Brain microvascular endothelial cell (primary cell): ENCODE results near the gene MACROH2A1.

Experiments used
- DNase-seq: peaks from one replicate; pipeline ENCODE4 v3.0.0-alpha.2; 2020
- H3K27ac ChIP-seq: fragments of 250-450 bp; sonication (Bioruptor Pico); 2 replicates; pipeline ENCODE4 v1.5.1; 2020; ENCODE audit warnings: mild to moderate bottlenecking, moderate library complexity
- H3K27me3 ChIP-seq: fragments of 250-450 bp; sonication (Bioruptor Pico); replicated peaks from 2 replicates; pipeline ENCODE4 v1.5.1; 2020; ENCODE audit warnings: mild to moderate bottlenecking
- H3K36me3 ChIP-seq: fragments of 250-450 bp; sonication (Bioruptor Pico); replicated peaks from 2 replicates; pipeline ENCODE4 v1.5.1; 2020; ENCODE audit warnings: mild to moderate bottlenecking
- H3K4me3 ChIP-seq: 2 replicates; pipeline ENCODE4 v1.5.1; 2011; ENCODE audit warnings: low read depth, mild to moderate bottlenecking, control low read depth, low read length, moderate library complexity
- in situ Hi-C: cut with HindIII; loops from 2 replicates; pipeline ENCODE4 v1.10.0; 2017; ENCODE audit warnings: low sequenced_read_pairs, low pct_ligation_motif_present
- TF ChIP-seq, protein P1 (sequence below): IDR thresholded peaks from 2 replicates; pipeline ENCODE4 v1.5.1; 2011; ENCODE audit warnings: low read depth, mild to moderate bottlenecking, moderate library complexity, low read length, control low read depth, inconsistent platforms; ENCODE audit errors: missing control alignments

The MACROH2A1 gene

DNA sequence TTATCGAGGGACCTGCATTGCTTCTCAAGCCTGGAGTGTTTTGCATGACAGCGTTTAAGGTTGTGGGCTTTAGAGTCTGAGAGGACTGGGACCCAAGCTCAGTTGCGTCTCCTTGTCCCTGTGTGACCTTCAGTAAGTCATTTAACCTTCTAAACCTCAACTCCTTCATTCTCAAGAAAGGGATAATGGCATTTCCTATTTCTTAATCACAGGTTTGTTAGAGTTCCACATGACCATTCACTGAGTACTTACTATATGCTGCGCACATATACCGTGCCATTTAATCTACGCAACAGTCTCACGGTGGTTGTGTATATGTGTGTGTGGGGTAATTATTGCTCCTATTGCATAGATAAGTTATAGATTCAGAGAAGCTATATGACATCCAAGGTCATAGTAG, 76.3 kb downstream of the MACROH2A1 start:
- Histone ChIP-seq H3K27me3 (no peaks in the 10 kb centered on the region), H3K4me3 (no peak overlapping the region), H3K36me3 (no peaks in the 10 kb centered on the region), H3K27ac (no peak overlapping the region)
- DNase-seq: no peak
- in situ Hi-C loops: no loop called here
- TF ChIP-seq, protein P1, sequence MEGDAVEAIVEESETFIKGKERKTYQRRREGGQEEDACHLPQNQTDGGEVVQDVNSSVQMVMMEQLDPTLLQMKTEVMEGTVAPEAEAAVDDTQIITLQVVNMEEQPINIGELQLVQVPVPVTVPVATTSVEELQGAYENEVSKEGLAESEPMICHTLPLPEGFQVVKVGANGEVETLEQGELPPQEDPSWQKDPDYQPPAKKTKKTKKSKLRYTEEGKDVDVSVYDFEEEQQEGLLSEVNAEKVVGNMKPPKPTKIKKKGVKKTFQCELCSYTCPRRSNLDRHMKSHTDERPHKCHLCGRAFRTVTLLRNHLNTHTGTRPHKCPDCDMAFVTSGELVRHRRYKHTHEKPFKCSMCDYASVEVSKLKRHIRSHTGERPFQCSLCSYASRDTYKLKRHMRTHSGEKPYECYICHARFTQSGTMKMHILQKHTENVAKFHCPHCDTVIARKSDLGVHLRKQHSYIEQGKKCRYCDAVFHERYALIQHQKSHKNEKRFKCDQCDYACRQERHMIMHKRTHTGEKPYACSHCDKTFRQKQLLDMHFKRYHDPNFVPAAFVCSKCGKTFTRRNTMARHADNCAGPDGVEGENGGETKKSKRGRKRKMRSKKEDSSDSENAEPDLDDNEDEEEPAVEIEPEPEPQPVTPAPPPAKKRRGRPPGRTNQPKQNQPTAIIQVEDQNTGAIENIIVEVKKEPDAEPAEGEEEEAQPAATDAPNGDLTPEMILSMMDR: no peak

DNA sequence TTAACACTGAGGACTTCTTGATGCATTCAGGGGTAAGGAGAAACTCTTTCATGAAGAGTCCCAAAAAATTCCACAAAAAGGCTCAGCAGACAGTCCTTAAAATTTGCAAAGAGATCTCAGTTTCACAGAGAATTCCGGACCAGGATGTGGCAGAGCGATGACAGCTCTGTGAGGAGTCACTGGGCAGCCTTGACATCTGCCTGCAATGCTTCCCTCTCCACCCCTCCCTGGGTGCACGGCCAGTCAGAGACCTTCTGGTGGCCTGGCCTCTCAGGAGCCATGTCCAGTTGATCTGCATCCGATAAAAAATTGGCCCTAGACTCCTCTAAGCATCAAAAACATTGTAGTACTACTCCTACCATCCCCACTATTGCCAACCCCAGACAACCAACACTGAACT, 76.8 kb downstream of the MACROH2A1 start:
- no peaks in the 10 kb centered on the region for H3K27me3 ChIP-seq
- H3K4me3 ChIP-seq: no peak overlapping the region
- no peak overlapping the region for H3K27ac ChIP-seq
- no peak for DNase-seq
- H3K36me3 ChIP-seq: no peaks in the 10 kb centered on the region
- in situ Hi-C loops: no loop called here
- TF ChIP-seq, protein P1: no peak

DNA sequence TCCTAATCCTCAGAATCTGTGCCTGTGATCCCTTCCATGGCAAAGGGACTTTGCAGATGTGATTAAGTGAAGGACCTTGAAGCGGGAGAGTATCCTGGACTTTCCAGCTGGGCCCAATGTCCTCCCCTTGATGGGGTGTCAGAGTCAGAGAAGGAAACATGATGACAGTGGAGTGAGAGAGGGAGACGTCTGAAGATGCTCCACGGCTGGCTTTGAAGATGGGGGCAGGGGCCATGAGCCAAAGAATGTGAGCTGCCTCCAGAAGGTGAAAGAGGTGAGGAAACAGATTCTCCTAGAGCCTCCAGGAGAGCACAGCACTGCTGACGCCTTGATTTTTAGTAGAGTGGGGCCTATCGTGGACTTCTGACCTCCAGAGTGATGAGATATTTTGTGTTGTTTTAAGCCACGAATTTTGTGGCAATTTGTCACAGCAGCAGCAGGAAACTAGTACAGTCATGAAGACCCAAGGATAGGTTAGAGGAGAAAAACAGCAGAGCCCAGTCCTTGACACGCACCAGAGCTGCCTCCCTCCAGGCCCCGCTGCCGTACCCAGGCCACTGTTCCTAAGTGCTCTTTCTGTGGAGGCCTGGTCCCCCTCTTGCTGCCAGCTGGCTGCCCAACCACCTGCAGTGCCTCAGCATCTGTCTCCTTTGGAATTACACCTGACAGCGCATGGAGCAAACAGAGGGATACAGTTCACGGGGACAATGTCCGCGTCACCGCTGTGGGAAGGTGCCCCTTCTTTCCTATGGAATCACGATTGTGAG, 78.1 kb downstream of the MACROH2A1 start:
- Histone ChIP-seq H3K4me3 (no peak overlapping the region), H3K36me3 (no peaks in the 10 kb centered on the region), H3K27me3 (no peaks in the 10 kb centered on the region), H3K27ac (no peak overlapping the region)
- DNase-seq: no peak
- in situ Hi-C loops: no loop called here
- TF ChIP-seq, protein P1: no peak

DNA sequence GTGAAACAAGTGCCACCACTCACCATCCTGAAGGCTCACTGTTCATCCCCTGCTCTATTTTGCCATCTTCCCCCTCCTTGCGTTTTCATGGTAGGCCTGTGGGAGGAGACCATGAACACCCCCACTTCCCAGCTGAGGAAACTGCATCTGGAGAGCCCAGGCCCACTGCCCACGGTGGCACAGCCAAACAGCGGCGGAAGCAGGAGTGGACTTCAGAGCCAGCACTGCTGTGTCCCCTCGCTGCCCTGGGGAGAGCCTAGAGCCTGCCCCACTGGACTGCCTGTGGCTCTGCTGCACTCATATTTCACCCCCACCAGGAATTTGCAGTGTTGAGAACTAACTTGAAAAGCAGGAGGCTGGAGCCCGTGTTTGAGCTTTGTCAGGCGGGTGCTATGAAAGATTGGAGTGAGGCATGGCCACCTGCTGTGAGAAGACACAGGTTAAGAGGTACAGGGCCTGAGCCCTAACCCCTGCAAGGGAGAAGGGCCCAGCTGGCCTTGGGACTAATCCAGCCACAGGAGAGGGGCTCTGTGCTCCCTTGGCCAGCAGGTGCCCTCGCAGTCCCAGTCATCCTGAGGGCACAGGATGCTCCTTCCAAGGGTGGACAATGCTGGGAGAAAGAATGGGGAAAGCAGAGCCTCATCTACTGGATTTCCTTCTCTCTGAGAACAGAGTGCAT, 79.0 kb downstream of the MACROH2A1 start:
- DNase-seq: no peak
- Histone ChIP-seq H3K27ac (no peak overlapping the region), H3K4me3 (no peak overlapping the region), H3K27me3 (no peaks in the 10 kb centered on the region), H3K36me3 (no peaks in the 10 kb centered on the region)
- TF ChIP-seq, protein P1: peak; percentile 38
- in situ Hi-C loops: no loop called here

DNA sequence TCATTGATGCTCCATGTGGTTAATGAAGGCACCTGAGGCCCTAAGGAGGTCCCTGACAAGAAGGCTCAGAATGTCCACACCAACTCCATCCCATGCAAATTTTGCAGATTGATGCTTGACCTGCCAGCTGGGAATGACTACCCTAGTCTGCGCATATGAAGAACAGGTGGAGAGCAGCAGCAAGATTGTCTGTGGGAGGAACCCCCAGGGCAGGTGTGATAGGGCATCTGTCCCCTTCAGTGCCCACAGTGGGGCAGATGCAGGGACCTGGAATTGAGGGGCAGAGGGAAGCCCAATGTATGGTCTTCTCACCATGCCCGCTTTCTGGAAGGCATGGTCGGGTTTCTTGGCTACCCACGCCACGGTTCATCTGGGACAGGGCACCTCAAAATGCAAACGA, 79.6 kb downstream of the MACROH2A1 start:
- no peak overlapping the region for H3K27ac ChIP-seq
- TF ChIP-seq, protein P1: no peak
- H3K36me3 ChIP-seq: no peaks in the 10 kb centered on the region
- H3K27me3 ChIP-seq: no peaks in the 10 kb centered on the region
- DNase-seq: no peak
- H3K4me3 ChIP-seq: no peak overlapping the region
- in situ Hi-C loops: no loop called here
